OCI-LY1 (cell line): ENCODE data around the gene SEL1L3.

Experiments used
- EZH2 ChIP-seq: fragments of 200-600 bp; sonication (generic), shearing (Covaris generic); IDR thresholded peaks from 2 replicates; pipeline ENCODE4 v1.8.0; 2017; ENCODE audit warnings: borderline replicate concordance, mixed run types, mild to moderate bottlenecking, antibody characterized with exemption, low read length, moderate library complexity, mixed read lengths
- TF ChIP-seq, protein P1 (sequence below): fragments of 200-600 bp; sonication (generic), shearing (Covaris generic); IDR thresholded peaks from 2 replicates; pipeline ENCODE4 v1.5.1; 2017; ENCODE audit warnings: mild to moderate bottlenecking, antibody characterized with exemption, low read length, moderate library complexity, mixed read lengths

DNA sequence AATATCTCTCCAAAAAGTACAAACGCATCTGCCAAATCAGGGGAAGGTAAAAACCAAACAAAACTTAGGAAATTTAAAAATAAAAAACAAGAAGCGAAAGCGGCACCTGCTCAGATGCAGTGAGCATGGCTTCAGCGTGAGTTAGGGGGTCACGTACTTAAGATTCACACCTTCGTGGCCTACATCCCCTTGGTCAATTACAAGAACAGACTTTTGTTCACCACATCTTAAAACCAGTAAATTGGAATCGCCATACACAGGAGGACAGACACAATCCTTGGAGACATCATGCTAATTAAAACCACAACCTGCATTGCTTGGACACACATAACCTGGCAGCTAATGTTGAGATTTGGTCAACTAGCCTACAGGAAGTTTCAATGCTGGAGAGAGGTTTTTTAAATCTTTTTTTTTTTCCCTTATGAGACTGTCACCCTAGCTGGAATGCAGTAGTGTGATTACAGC lies 12.5 kb upstream of the SEL1L3 start:
- TF ChIP-seq, protein P1, sequence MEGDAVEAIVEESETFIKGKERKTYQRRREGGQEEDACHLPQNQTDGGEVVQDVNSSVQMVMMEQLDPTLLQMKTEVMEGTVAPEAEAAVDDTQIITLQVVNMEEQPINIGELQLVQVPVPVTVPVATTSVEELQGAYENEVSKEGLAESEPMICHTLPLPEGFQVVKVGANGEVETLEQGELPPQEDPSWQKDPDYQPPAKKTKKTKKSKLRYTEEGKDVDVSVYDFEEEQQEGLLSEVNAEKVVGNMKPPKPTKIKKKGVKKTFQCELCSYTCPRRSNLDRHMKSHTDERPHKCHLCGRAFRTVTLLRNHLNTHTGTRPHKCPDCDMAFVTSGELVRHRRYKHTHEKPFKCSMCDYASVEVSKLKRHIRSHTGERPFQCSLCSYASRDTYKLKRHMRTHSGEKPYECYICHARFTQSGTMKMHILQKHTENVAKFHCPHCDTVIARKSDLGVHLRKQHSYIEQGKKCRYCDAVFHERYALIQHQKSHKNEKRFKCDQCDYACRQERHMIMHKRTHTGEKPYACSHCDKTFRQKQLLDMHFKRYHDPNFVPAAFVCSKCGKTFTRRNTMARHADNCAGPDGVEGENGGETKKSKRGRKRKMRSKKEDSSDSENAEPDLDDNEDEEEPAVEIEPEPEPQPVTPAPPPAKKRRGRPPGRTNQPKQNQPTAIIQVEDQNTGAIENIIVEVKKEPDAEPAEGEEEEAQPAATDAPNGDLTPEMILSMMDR: no peak
- no peak for TF ChIP-seq EZH2
